Neural progenitor cell (in vitro differentiated cells): Measurements from ENCODE around the gene ATOH8. TPM values are rescaled to one million over a fixed set of nuclear protein-coding genes. Genes with fewer than 3 reads are reported as not detected.

Experiments
- DNase-seq: peaks from one replicate; pipeline ENCODE4 v3.0.0-alpha.2; 2016; ENCODE audit warnings: low spot score
- H2AFZ ChIP-seq: fragments of 200-600 bp; sonication (generic); replicated peaks from 2 replicates; pipeline ENCODE4 v1.6.1; 2016; ENCODE audit warnings: antibody characterized with exemption
- H3F3A ChIP-seq: fragments of 200-600 bp; sonication (generic); 2 replicates; pipeline ENCODE4 v1.6.1; 2016; ENCODE audit warnings: antibody characterized with exemption, low read depth
- H3K27ac ChIP-seq: fragments of 200-600 bp; sonication (generic); 2 replicates; pipeline ENCODE4 v1.5.1; 2016; ENCODE audit warnings: mild to moderate bottlenecking
- H3K27me3 ChIP-seq: fragments of 200-600 bp; sonication (generic); 2 replicates; pipeline ENCODE4 v1.6.1; 2016; ENCODE audit warnings: mild to moderate bottlenecking, moderate library complexity
- H3K36me3 ChIP-seq: fragments of 200-600 bp; sonication (generic); 2 replicates; pipeline ENCODE4 v1.5.1; 2016
- H3K4me1 ChIP-seq: fragments of 200-600 bp; sonication (generic); 2 replicates; pipeline ENCODE4 v1.6.1; 2016; ENCODE audit warnings: mixed run types
- H3K4me2 ChIP-seq: fragments of 200-600 bp; sonication (generic); 2 replicates; pipeline ENCODE4 v1.6.1; 2016
- H3K4me3 ChIP-seq: fragments of 200-600 bp; sonication (generic); 2 replicates; pipeline ENCODE4 v1.5.1; 2016
- H3K79me2 ChIP-seq: fragments of 200-600 bp; sonication (generic); 2 replicates; pipeline ENCODE4 v1.6.1; 2016; ENCODE audit warnings: low read depth
- H3K9ac ChIP-seq: fragments of 200-600 bp; sonication (generic); 2 replicates; pipeline ENCODE4 v1.6.1; 2016
- H3K9me3 ChIP-seq: fragments of 200-600 bp; sonication (generic); 2 replicates; pipeline ENCODE4 v1.5.1; 2016; ENCODE audit warnings: low read depth
- H4K20me1 ChIP-seq: fragments of 200-600 bp; sonication (generic); 2 replicates; pipeline ENCODE4 v1.6.1; 2016; ENCODE audit warnings: low read depth
- H3K27ac Mint-ChIP-seq: 3 replicates; pipeline ENCODE4 v1.8.0; 2021; ENCODE audit warnings: mixed read lengths
- H3K27me3 Mint-ChIP-seq: 2 replicates; pipeline ENCODE4 v1.8.0; 2022; ENCODE audit warnings: low read depth, mild to moderate bottlenecking, inconsistent platforms, moderate library complexity, mixed read lengths; ENCODE audit not compliant: insufficient read depth
- H3K36me3 Mint-ChIP-seq: 3 replicates; pipeline ENCODE4 v1.8.0; 2021; ENCODE audit warnings: mixed read lengths
- H3K4me1 Mint-ChIP-seq: 3 replicates; pipeline ENCODE4 v1.8.0; 2021; ENCODE audit warnings: mixed read lengths
- H3K4me3 Mint-ChIP-seq: 3 replicates; pipeline ENCODE4 v1.8.0; 2021; ENCODE audit warnings: mild to moderate bottlenecking, moderate library complexity, mixed read lengths
- H3K9me3 Mint-ChIP-seq: 3 replicates; pipeline ENCODE4 v1.8.0; 2020; ENCODE audit warnings: mixed read lengths
- EZH2 ChIP-seq: fragments of 200-600 bp; sonication (generic); IDR thresholded peaks from 2 replicates; pipeline ENCODE4 v1.6.1; 2017; ENCODE audit warnings: antibody characterized with exemption, mild to moderate bottlenecking, moderate library complexity
- EZH2phosphoT487 ChIP-seq: fragments of 200-600 bp; sonication (generic); IDR thresholded peaks from 2 replicates; pipeline ENCODE4 v1.6.1; 2017; ENCODE audit warnings: antibody characterized with exemption
- total RNA-seq: library from RNA; depleted of rRNA; stranded (reverse); fragments of >200 nt; gene quantifications from 2 replicates; pipeline ENCODE4 v1.2.3, GENCODE V29; 2015; ENCODE audit warnings: low replicate concordance
- TF ChIP-seq, protein P1 (sequence below): fragments of 200-600 bp; sonication (generic); IDR thresholded peaks from 2 replicates; pipeline ENCODE4 v1.5.1; 2017; ENCODE audit warnings: antibody characterized with exemption, mild to moderate bottlenecking

ATOH8 gene
- total RNA-seq, 1 donor from 2014 or later: not detected

DNA sequence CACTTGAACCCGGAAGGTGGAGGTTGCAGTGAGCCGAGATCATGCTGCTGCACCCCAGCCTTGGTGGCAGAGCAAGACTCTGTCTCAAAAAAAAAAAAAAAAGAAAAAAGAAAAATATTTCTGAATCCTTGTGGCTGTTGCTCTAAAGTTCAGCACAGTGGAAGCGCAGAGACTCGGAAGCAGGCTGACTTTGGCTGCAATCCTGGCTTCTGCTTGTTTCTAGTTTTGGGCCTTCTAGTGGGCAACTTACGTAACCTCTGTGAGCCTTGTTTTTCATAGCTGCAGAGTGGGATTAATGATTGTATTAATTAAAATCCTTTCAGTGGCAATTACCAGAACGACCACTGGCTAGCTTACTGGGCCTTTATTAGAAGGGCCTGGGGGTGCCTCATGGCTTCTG is 31.3 kb upstream of the ATOH8 start:
- peaks cover 19% of the 10 kb centered on the region for H3K27me3 ChIP-seq
- no peaks in the 10 kb centered on the region for H3K9me3 ChIP-seq
- no peak for TF ChIP-seq EZH2phosphoT487
- TF ChIP-seq, protein P1, sequence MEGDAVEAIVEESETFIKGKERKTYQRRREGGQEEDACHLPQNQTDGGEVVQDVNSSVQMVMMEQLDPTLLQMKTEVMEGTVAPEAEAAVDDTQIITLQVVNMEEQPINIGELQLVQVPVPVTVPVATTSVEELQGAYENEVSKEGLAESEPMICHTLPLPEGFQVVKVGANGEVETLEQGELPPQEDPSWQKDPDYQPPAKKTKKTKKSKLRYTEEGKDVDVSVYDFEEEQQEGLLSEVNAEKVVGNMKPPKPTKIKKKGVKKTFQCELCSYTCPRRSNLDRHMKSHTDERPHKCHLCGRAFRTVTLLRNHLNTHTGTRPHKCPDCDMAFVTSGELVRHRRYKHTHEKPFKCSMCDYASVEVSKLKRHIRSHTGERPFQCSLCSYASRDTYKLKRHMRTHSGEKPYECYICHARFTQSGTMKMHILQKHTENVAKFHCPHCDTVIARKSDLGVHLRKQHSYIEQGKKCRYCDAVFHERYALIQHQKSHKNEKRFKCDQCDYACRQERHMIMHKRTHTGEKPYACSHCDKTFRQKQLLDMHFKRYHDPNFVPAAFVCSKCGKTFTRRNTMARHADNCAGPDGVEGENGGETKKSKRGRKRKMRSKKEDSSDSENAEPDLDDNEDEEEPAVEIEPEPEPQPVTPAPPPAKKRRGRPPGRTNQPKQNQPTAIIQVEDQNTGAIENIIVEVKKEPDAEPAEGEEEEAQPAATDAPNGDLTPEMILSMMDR: no peak
- no peak for TF ChIP-seq EZH2
- no peak overlapping the region for H2AFZ ChIP-seq
- H3K36me3 Mint-ChIP-seq: no peaks in the 10 kb centered on the region
- H3K79me2 ChIP-seq: no peaks in the 10 kb centered on the region
- H3K4me2 ChIP-seq: no peak overlapping the region
- peaks cover 1% of the 10 kb centered on the region for H3F3A ChIP-seq
- H3K27ac Mint-ChIP-seq: no peak overlapping the region
- H4K20me1 ChIP-seq: no peaks in the 10 kb centered on the region
- peaks cover 9% of the 10 kb centered on the region for H3K9me3 Mint-ChIP-seq
- peaks cover 10% of the 10 kb centered on the region for H3K4me1 Mint-ChIP-seq
- DNase-seq: no peak
- no peak overlapping the region for H3K4me3 Mint-ChIP-seq
- no peak overlapping the region for H3K9ac ChIP-seq
- H3K27me3 Mint-ChIP-seq: peaks cover 9% of the 10 kb centered on the region
- H3K27ac ChIP-seq: no peak overlapping the region
- H3K4me3 ChIP-seq: no peak overlapping the region
- no peaks in the 10 kb centered on the region for H3K36me3 ChIP-seq
- H3K4me1 ChIP-seq: peaks cover 4% of the 10 kb centered on the region

DNA sequence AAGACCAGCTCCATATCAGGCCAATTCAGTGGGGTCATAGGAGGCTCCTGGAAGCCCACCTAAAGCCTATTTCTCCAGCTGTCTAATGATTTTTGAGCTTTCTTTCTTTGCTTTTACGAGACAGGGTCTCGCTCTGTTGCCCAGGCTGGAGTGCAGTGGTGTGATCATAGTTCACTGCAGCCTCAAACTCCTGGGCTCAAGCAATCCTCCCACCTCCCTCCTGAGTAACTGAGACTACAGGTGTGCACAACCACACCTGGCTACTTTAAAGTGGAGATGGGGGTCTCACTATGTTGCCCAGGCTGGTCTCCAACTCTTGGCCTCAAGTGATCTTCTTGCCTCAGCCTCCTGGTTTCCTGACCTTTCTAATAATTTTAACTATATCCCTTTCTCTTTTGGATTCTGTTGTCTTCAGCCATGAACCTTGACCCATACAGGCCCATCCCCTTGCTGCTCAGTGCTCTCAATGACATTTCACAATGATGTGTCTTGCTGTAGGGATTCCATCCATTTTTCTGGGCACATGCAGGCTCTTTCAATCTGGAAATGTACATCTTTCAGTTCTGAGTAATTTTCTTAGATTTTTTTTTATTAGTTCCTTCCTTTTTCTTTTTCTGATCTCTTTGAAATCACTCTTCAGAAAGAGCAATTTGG is 30.0 kb upstream of the ATOH8 start:
- Histone ChIP-seq H2AFZ (no peak overlapping the region), H3K4me1 (peaks cover 2% of the 10 kb centered on the region), H3K4me2 (no peak overlapping the region), H3F3A (peaks cover 3% of the 10 kb centered on the region), H3K4me3 (no peak overlapping the region), H3K9me3 (no peaks in the 10 kb centered on the region), H4K20me1 (no peaks in the 10 kb centered on the region), H3K36me3 (no peaks in the 10 kb centered on the region), H3K27ac (no peak overlapping the region), H3K9ac (no peak overlapping the region), H3K27me3 (peaks cover 27% of the 10 kb centered on the region), H3K79me2 (no peaks in the 10 kb centered on the region)
- H3K36me3 Mint-ChIP-seq: no peaks in the 10 kb centered on the region
- no peak overlapping the region for H3K4me3 Mint-ChIP-seq
- peaks cover 11% of the 10 kb centered on the region for H3K27me3 Mint-ChIP-seq
- H3K9me3 Mint-ChIP-seq: peaks cover 9% of the 10 kb centered on the region
- peaks cover 4% of the 10 kb centered on the region for H3K4me1 Mint-ChIP-seq
- H3K27ac Mint-ChIP-seq: no peak overlapping the region
- DNase-seq: no peak
- TF ChIP-seq EZH2 (no peak), EZH2phosphoT487 (no peak)
- TF ChIP-seq, protein P1: no peak

DNA sequence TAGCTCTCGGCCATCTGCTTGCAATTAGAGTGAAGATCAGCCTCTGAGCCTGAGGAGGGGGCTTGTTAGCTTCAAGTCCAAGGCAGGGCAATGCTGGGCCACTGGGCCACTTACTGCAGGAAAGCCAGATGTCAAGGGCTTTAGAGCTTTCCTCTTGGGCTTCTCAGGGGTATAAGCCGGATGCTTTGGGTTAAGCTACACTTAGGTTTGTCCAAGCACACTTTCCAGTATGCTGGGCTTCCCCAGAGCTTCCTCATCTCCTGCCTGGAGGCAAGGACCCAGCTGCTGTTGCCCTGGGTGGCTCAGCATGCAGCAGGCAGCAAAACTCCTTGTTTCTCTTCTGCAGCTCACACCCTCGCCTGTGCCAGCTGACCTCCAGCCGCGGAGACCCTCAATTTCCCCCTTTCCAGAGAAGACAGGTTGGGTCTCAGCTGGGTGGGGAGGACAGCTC is 29.0 kb upstream of the ATOH8 start:
- Histone ChIP-seq H3K4me2 (no peak overlapping the region), H3K79me2 (no peaks in the 10 kb centered on the region), H3K27ac (no peak overlapping the region), H3K9me3 (no peaks in the 10 kb centered on the region), H3F3A (peaks cover 4% of the 10 kb centered on the region), H3K9ac (no peak overlapping the region), H3K27me3 (peaks cover 33% of the 10 kb centered on the region), H3K36me3 (no peaks in the 10 kb centered on the region), H3K4me1 (peaks cover 2% of the 10 kb centered on the region), H4K20me1 (no peaks in the 10 kb centered on the region), H2AFZ (no peak overlapping the region), H3K4me3 (no peak overlapping the region)
- no peak for TF ChIP-seq EZH2phosphoT487
- no peak for TF ChIP-seq EZH2
- TF ChIP-seq, protein P1: no peak
- peaks cover 8% of the 10 kb centered on the region for H3K4me1 Mint-ChIP-seq
- H3K27me3 Mint-ChIP-seq: peaks cover 11% of the 10 kb centered on the region
- DNase-seq: no peak
- no peaks in the 10 kb centered on the region for H3K36me3 Mint-ChIP-seq
- no peak overlapping the region for H3K27ac Mint-ChIP-seq
- no peak overlapping the region for H3K4me3 Mint-ChIP-seq
- H3K9me3 Mint-ChIP-seq: peaks cover 9% of the 10 kb centered on the region
